ENCODE measurements around the gene METTL2B.
"Not testable (repeated sequence)": the region's sequence is repeated elsewhere in the genome, so short reads cannot be mapped to it uniquely, and the experiment has no call there.

METTL2B gene

GRCh38 chr7:128497405-128497804, 20.9 kb downstream of the METTL2B start:
- no peak overlapping the region for H3K27ac ChIP-seq
- TF ChIP-seq CTCF (IDR thresholded peaks at IDR 0.05): no peak
- H3K9me3 ChIP-seq: no peaks in the 10 kb centered on the region
- H3K36me3 ChIP-seq: peaks cover 67 to 90% (median 75%) of the 10 kb centered on the region in 3 donors
- intact Hi-C loops (cut with DNase I; ENCODE audit: low total_unique reads): no loop called here
- no peaks in the 10 kb centered on the region for H3K4me1 ChIP-seq
- no peak for DNase-seq
- no peak overlapping the region for H3K4me3 ChIP-seq
- H3K27me3 ChIP-seq: no peaks in the 10 kb centered on the region

- H3K9me3 ChIP-seq; H3K27me3 ChIP-seq; H3K4me1 ChIP-seq; H3K4me3 ChIP-seq; H3K27ac ChIP-seq; DNase-seq; intact Hi-C loops (cut with DNase I; ENCODE audit: low total_unique reads): not testable (repeated sequence)
- peaks cover 7 to 32% (median 23%) of the 10 kb centered on the region in 3 donors for H3K36me3 ChIP-seq
These were observed 28.9 kb downstream of the METTL2B start for GRCh38 chr7:128505416-128505815.

- H3K27ac ChIP-seq: not testable (repeated sequence)
These were observed 30.3 kb downstream of the METTL2B start for GRCh38 chr7:128506819-128507218.

GRCh38 chr7:128507321-128507993, 30.9 kb downstream of the METTL2B start:
- H3K27ac ChIP-seq; H3K4me1 ChIP-seq; intact Hi-C loops (cut with DNase I; ENCODE audit: low total_unique reads); H3K27me3 ChIP-seq; H3K9me3 ChIP-seq; DNase-seq; H3K4me3 ChIP-seq: not testable (repeated sequence)
- peaks cover 0 to 12% (median 12%) of the 10 kb centered on the region in 3 donors for H3K36me3 ChIP-seq

More at GRCh38 chr7:128506819-128507218, 30.3 kb downstream of the METTL2B start:
- H3K4me1 ChIP-seq; H3K27me3 ChIP-seq; DNase-seq; H3K9me3 ChIP-seq; intact Hi-C loops (cut with DNase I; ENCODE audit: low total_unique reads); H3K4me3 ChIP-seq: not testable (repeated sequence)
- peaks cover 0 to 18% (median 13%) of the 10 kb centered on the region in 3 donors for H3K36me3 ChIP-seq

GRCh38 chr7:128511692-128512091, 35.1 kb downstream of the METTL2B start:
- DNase-seq; intact Hi-C loops (cut with DNase I; ENCODE audit: low total_unique reads); H3K36me3 ChIP-seq; H3K4me1 ChIP-seq; H3K27ac ChIP-seq; H3K4me3 ChIP-seq; H3K27me3 ChIP-seq; H3K9me3 ChIP-seq: not testable (repeated sequence)

- H3K36me3 ChIP-seq; DNase-seq; H3K9me3 ChIP-seq; H3K27me3 ChIP-seq; H3K27ac ChIP-seq; intact Hi-C loops (cut with DNase I; ENCODE audit: low total_unique reads); H3K4me3 ChIP-seq; H3K4me1 ChIP-seq: not testable (repeated sequence)
These were observed 38.7 kb downstream of the METTL2B start for GRCh38 chr7:128515232-128515631.

GRCh38 chr7:128517023-128517422, 40.5 kb downstream of the METTL2B start:
- H3K27me3 ChIP-seq; DNase-seq; H3K9me3 ChIP-seq; intact Hi-C loops (cut with DNase I; ENCODE audit: low total_unique reads); H3K4me1 ChIP-seq; H3K27ac ChIP-seq; H3K4me3 ChIP-seq; H3K36me3 ChIP-seq: not testable (repeated sequence)

GRCh38 chr7:128523226-128523931, 46.8 kb downstream of the METTL2B start:
- H3K4me3 ChIP-seq; H3K9me3 ChIP-seq; H3K36me3 ChIP-seq; intact Hi-C loops (cut with DNase I; ENCODE audit: low total_unique reads); H3K27me3 ChIP-seq: not testable (repeated sequence)
- Histone ChIP-seq H3K4me1 (peaks cover 0 to 13% (median 0%) of the 10 kb centered on the region in 4 donors), H3K27ac (peak overlapping the region; percentile 39 to 41)
- peak; percentile 84 to 86 for DNase-seq

- H3K27me3 ChIP-seq; intact Hi-C loops (cut with DNase I; ENCODE audit: low total_unique reads); DNase-seq; H3K9me3 ChIP-seq; H3K4me3 ChIP-seq; H3K27ac ChIP-seq; H3K36me3 ChIP-seq: not testable (repeated sequence)
- H3K4me1 ChIP-seq: peaks cover 0 to 13% (median 0%) of the 10 kb centered on the region in 4 donors
These were observed 47.5 kb downstream of the METTL2B start for GRCh38 chr7:128523932-128524524.

GRCh38 chr7:128525584-128525983, 49.0 kb downstream of the METTL2B start:
- peak in 1 of 2 donors; percentile 44 for DNase-seq
- H3K36me3 ChIP-seq; intact Hi-C loops (cut with DNase I; ENCODE audit: low total_unique reads); H3K4me3 ChIP-seq; H3K27ac ChIP-seq; H3K27me3 ChIP-seq; H3K9me3 ChIP-seq: not testable (repeated sequence)
- peaks cover 0 to 21% (median 4%) of the 10 kb centered on the region in 4 donors for H3K4me1 ChIP-seq

- H3K9me3 ChIP-seq; H3K36me3 ChIP-seq; intact Hi-C loops (cut with DNase I; ENCODE audit: low total_unique reads); DNase-seq; H3K27ac ChIP-seq; H3K27me3 ChIP-seq; H3K4me3 ChIP-seq: not testable (repeated sequence)
- H3K4me1 ChIP-seq: peaks cover 0 to 21% (median 4%) of the 10 kb centered on the region in 4 donors
These were observed 49.5 kb downstream of the METTL2B start for GRCh38 chr7:128526062-128526466.

GRCh38 chr7:128529191-128529590, 52.6 kb downstream of the METTL2B start:
- peak in 1 of 2 donors; percentile 29 for DNase-seq

More at GRCh38 chr7:128529191-128529590, 52.6 kb downstream of the METTL2B start:
- H3K27ac ChIP-seq; H3K9me3 ChIP-seq; intact Hi-C loops (cut with DNase I; ENCODE audit: low total_unique reads); H3K27me3 ChIP-seq; H3K4me3 ChIP-seq; H3K36me3 ChIP-seq: not testable (repeated sequence)
- H3K4me1 ChIP-seq: peaks cover 0 to 23% (median 8%) of the 10 kb centered on the region in 4 donors

Measured in tibial artery (tissue), 4 donors.